HepG2 (cell line): ENCODE data around the gene SLC36A2.

Source experiments
- CAMTA2 ChIP-seq: sonication (generic); formaldehyde crosslinking; IDR thresholded peaks from 2 replicates; pipeline ENCODE4 v1.4.0; 2020; ENCODE audit warnings: mild to moderate bottlenecking, missing genetic modification reagents, borderline replicate concordance
- EZH2 ChIP-seq: conservative IDR thresholded peaks from 2 replicates; pipeline ENCODE4 v1.6.1; 2012; ENCODE audit warnings: mild to moderate bottlenecking, low read depth, low read length, moderate library complexity
- FOXK2 ChIP-seq: fragments of 450-650 bp; IDR thresholded peaks from 2 replicates; pipeline ENCODE4 v1.6.1; 2016
- POLR2AphosphoS5 ChIP-seq: IDR thresholded peaks from 2 replicates; pipeline ENCODE4 v1.6.1; 2012; ENCODE audit warnings: low read depth, low read length
- SMARCE1 ChIP-seq: fragments of 450-650 bp; IDR thresholded peaks from 2 replicates; pipeline ENCODE4 v1.6.1; 2017; ENCODE audit warnings: borderline replicate concordance
- SP1 ChIP-seq, 2 experiments: fragments of 450-650 bp in 1 of 2; sonication (generic) in 1 of 2; formaldehyde crosslinking in 1 of 2; IDR thresholded peaks; 2 replicates each; pipeline versions ENCODE4 v1.4.0 to v1.6.1; 2016 to 2020; ENCODE audit warnings: missing genetic modification reagents in 1 of 2
- ZNF616 ChIP-seq: sonication (generic); formaldehyde crosslinking; IDR thresholded peaks from 2 replicates; pipeline ENCODE4 v1.5.0; 2020; ENCODE audit warnings: low read depth, mild to moderate bottlenecking, missing genetic modification reagents
- ZNF816 ChIP-seq: sonication (generic); formaldehyde crosslinking; IDR thresholded peaks from 2 replicates; pipeline ENCODE4 v1.8.0; 2022; ENCODE audit warnings: missing genetic modification reagents, mild to moderate bottlenecking, borderline replicate concordance
- ZSCAN29 ChIP-seq: sonication (generic); formaldehyde crosslinking; conservative IDR thresholded peaks from 2 replicates; pipeline ENCODE4 v1.4.0; 2020; ENCODE audit warnings: mild to moderate bottlenecking, missing genetic modification reagents
- TF ChIP-seq, protein P1 (sequence below): sonication (generic); formaldehyde crosslinking; IDR thresholded peaks from 2 replicates; pipeline ENCODE4 v1.5.0; 2020; ENCODE audit warnings: mild to moderate bottlenecking, missing genetic modification reagents, moderate library complexity
- TF ChIP-seq, protein P2 (sequence below): IDR thresholded peaks from 2 replicates; pipeline ENCODE4 v1.6.1; 2012; ENCODE audit warnings: low read length, improper control_type of control experiment
- TF ChIP-seq, protein P3 (sequence below): sonication (generic); formaldehyde crosslinking; IDR thresholded peaks from 2 replicates; pipeline ENCODE4 v1.5.0; 2020; ENCODE audit warnings: missing genetic modification reagents

DNA sequence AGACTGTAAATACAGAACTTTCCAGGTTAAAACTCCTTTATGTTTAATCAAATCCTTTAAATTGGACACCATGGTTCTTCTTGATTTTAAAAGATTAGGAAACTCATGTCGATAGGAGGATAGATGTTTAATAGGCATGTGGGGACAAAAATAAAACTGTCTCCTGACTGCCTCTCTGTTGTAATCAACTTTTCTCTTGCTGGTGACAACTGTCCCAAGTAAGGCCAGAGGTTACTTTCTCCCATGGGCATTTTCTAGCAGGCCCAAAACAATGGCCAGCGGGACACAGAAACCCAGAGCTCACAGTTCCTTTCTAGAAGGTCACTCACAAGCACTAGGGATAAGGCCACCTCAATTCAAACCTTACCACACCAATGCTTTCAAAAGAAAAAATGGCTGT is 14.5 kb downstream of the SLC36A2 start:
- TF ChIP-seq, protein P1, sequence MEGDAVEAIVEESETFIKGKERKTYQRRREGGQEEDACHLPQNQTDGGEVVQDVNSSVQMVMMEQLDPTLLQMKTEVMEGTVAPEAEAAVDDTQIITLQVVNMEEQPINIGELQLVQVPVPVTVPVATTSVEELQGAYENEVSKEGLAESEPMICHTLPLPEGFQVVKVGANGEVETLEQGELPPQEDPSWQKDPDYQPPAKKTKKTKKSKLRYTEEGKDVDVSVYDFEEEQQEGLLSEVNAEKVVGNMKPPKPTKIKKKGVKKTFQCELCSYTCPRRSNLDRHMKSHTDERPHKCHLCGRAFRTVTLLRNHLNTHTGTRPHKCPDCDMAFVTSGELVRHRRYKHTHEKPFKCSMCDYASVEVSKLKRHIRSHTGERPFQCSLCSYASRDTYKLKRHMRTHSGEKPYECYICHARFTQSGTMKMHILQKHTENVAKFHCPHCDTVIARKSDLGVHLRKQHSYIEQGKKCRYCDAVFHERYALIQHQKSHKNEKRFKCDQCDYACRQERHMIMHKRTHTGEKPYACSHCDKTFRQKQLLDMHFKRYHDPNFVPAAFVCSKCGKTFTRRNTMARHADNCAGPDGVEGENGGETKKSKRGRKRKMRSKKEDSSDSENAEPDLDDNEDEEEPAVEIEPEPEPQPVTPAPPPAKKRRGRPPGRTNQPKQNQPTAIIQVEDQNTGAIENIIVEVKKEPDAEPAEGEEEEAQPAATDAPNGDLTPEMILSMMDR: no peak
- no peak for TF ChIP-seq FOXK2
- no peak for TF ChIP-seq ZNF616 (CRISPR knock-in tag)
- TF ChIP-seq, protein P2, sequence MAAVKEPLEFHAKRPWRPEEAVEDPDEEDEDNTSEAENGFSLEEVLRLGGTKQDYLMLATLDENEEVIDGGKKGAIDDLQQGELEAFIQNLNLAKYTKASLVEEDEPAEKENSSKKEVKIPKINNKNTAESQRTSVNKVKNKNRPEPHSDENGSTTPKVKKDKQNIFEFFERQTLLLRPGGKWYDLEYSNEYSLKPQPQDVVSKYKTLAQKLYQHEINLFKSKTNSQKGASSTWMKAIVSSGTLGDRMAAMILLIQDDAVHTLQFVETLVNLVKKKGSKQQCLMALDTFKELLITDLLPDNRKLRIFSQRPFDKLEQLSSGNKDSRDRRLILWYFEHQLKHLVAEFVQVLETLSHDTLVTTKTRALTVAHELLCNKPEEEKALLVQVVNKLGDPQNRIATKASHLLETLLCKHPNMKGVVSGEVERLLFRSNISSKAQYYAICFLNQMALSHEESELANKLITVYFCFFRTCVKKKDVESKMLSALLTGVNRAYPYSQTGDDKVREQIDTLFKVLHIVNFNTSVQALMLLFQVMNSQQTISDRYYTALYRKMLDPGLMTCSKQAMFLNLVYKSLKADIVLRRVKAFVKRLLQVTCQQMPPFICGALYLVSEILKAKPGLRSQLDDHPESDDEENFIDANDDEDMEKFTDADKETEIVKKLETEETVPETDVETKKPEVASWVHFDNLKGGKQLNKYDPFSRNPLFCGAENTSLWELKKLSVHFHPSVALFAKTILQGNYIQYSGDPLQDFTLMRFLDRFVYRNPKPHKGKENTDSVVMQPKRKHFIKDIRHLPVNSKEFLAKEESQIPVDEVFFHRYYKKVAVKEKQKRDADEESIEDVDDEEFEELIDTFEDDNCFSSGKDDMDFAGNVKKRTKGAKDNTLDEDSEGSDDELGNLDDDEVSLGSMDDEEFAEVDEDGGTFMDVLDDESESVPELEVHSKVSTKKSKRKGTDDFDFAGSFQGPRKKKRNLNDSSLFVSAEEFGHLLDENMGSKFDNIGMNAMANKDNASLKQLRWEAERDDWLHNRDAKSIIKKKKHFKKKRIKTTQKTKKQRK: no peak
- TF ChIP-seq CAMTA2 (CRISPR knock-in tag): no peak
- TF ChIP-seq SP1 (IDR thresholded peaks at IDR 0.05): no peak
- TF ChIP-seq SP1 (CRISPR knock-in tag; IDR thresholded peaks at IDR 0.05): no peak
- TF ChIP-seq POLR2AphosphoS5: no peak
- TF ChIP-seq EZH2: no peak
- no peak for TF ChIP-seq ZSCAN29
- no peak for TF ChIP-seq ZNF816 (CRISPR knock-in tag)
- TF ChIP-seq, protein P3, sequence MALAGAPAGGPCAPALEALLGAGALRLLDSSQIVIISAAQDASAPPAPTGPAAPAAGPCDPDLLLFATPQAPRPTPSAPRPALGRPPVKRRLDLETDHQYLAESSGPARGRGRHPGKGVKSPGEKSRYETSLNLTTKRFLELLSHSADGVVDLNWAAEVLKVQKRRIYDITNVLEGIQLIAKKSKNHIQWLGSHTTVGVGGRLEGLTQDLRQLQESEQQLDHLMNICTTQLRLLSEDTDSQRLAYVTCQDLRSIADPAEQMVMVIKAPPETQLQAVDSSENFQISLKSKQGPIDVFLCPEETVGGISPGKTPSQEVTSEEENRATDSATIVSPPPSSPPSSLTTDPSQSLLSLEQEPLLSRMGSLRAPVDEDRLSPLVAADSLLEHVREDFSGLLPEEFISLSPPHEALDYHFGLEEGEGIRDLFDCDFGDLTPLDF (CRISPR knock-in tag): no peak
- no peak for TF ChIP-seq SMARCE1
